OCI-LY1 (cell line): ENCODE data around the gene ESPL1.

Experiments
- EZH2 ChIP-seq: fragments of 200-600 bp; sonication (generic), shearing (Covaris generic); IDR thresholded peaks from 2 replicates; pipeline ENCODE4 v1.8.0; 2017; ENCODE audit warnings: borderline replicate concordance, mixed run types, mild to moderate bottlenecking, antibody characterized with exemption, low read length, moderate library complexity, mixed read lengths
- TF ChIP-seq, protein P1 (sequence below): fragments of 200-600 bp; sonication (generic), shearing (Covaris generic); IDR thresholded peaks from 2 replicates; pipeline ENCODE4 v1.5.1; 2017; ENCODE audit warnings: mild to moderate bottlenecking, antibody characterized with exemption, low read length, moderate library complexity, mixed read lengths

- TF ChIP-seq, protein P1, sequence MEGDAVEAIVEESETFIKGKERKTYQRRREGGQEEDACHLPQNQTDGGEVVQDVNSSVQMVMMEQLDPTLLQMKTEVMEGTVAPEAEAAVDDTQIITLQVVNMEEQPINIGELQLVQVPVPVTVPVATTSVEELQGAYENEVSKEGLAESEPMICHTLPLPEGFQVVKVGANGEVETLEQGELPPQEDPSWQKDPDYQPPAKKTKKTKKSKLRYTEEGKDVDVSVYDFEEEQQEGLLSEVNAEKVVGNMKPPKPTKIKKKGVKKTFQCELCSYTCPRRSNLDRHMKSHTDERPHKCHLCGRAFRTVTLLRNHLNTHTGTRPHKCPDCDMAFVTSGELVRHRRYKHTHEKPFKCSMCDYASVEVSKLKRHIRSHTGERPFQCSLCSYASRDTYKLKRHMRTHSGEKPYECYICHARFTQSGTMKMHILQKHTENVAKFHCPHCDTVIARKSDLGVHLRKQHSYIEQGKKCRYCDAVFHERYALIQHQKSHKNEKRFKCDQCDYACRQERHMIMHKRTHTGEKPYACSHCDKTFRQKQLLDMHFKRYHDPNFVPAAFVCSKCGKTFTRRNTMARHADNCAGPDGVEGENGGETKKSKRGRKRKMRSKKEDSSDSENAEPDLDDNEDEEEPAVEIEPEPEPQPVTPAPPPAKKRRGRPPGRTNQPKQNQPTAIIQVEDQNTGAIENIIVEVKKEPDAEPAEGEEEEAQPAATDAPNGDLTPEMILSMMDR = no peak
- TF ChIP-seq EZH2 = no peak
These were observed 65.2 kb downstream of the ESPL1 start for GRCh38 chr12:53333289-53333688.
